NCI-H226 (cell line): ENCODE results near the gene ARHGAP24.

Experiments
- DNase-seq: peaks from one replicate; pipeline ENCODE4 v3.0.0-alpha.2; 2015

The ARHGAP24 gene

GRCh38 chr4:85708468-85708867 lies 233.5 kb downstream of the ARHGAP24 start:
- DNase-seq, result no peak

GRCh38 chr4:85713005-85713404 lies 238.1 kb downstream of the ARHGAP24 start:
- no peak for DNase-seq

- peak; percentile 22 for DNase-seq
Measured at GRCh38 chr4:85715991-85716737, 241.2 kb downstream of the ARHGAP24 start.

- DNase-seq, result no peak
Measured at GRCh38 chr4:85717351-85717750, 242.4 kb downstream of the ARHGAP24 start.

DNA sequence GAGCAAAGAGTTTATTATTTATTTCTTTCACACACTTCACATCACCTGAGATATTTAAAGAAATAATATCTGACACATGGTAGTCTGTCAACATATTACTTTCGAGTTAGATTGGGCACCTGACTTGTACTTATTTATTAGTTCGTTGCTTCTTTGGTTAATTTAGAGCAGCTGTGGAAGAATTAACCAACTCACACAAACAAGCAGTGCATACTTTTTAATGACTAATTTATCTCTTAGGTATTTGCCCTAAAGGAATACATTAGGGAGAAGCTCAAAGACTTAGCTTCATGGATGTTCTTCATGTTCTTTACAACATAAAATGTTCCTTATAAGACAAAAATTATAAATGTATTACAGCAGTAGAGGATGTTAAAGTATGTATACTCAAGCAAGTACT lies 242.9 kb downstream of the ARHGAP24 start:
- DNase-seq, result no peak

DNA sequence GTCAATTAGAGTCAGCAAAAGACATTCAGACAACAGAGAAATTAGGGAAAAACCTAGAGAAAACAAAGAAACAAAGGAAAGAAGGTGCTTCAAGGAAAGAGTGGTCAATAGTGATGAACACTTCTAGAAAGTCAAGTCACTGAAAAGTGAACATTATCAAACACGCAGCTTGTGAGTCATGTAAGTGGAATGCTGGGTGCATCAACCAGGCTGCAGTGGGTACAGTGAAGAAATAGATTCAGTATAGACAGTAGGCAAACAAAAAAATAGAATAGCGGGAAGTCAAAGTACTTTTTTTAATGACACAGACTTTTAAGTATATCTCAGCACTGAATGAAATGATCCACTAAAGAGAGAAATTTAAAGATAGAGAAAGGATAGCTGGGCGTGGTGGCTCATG lies 245.8 kb downstream of the ARHGAP24 start:
- peak; percentile 62 for DNase-seq

DNA sequence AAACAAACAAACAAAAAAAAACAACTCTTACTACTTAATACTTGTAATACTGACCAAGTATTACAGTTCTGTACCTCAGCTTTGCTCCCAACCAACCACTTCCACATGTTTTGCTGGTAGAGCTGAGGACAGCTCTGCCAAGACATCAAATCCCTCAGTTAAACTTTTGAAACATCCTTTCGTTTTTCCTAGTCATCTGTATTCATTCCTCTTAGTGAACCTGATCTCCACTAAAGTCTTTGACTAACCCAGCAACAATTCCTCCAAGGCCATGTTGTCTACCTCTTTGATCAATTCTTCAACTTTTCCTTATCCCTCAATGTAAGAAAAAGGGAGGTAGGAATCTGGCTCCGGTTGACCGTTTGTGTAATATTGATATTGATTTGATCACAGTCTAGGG lies 247.5 kb downstream of the ARHGAP24 start:
- no peak for DNase-seq

DNA sequence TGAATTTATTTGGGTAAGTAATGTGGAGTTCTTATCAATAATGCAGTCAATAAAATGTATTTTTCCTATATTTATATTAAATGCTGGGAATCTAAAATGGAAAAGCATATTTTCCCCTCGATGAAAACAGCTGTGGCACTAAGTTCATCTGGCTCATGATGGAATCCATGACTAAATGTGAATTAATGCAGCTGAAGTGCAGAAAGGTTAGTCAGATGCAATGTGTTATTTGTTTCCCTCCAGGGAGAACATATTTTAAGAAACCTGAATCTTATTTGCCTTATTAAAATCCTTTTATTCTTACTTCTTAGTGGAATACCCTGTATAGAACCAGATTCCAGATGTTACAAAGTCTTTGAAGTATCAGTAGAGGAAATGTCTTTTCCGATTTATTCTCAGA lies 247.9 kb downstream of the ARHGAP24 start:
- no peak for DNase-seq

DNA sequence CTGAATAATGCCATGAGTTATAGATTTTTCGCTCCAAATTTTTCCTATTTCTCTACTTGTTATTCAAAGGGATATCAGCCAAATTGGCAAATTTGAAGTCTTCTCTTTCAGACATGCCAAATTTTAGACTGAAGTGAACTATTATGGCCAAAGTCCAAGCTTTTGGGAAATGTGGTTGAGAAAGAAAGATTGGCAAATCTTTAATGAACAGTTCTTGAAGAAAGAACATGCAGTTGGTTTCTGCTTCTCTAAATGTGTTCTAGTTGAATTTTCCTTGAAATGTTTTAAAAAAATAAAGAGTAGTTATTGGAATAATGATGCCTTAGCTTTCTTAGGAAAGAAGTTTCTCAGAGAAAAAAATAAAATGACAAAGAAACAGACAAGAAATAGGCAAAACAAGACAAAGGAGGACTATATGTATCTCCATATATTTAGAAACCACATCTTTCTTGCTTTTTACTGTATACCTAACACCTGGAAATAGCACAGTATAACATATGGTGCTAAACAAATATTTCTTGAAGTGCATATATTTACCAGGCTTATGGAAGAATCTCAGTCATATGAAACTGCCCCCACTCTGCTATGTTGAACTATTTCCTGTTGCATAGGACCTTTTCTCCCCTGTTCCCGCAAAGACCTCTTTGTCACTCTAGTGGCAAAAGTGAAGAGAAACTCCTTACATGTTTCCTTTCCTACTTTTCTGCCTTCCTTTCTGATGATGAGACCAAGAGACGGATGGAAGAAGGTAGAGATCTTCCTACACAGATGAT lies 250.0 kb downstream of the ARHGAP24 start:
- no peak for DNase-seq

GRCh38 chr4:85725721-85726170 lies 250.8 kb downstream of the ARHGAP24 start:
- DNase-seq, result peak; percentile 8

DNA sequence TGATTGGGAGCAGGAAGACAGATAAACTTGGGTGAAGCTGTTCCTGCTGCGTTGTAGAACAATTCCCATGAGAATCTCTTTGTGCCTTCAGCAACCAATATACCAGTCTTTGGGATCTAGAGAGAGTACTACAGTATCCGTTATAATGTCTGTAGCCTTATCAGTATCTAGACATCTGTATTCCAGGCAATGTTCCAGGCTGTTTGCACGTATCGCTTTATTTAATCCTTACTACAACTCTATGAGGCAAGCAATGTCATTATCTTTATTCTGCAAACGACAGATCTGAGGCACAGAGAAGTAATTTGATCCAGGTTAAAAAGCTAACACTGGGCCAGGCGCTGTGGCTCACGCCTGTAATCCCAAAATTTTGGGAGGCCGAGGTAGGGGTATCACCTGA lies 251.6 kb downstream of the ARHGAP24 start:
- DNase-seq, result no peak

DNA sequence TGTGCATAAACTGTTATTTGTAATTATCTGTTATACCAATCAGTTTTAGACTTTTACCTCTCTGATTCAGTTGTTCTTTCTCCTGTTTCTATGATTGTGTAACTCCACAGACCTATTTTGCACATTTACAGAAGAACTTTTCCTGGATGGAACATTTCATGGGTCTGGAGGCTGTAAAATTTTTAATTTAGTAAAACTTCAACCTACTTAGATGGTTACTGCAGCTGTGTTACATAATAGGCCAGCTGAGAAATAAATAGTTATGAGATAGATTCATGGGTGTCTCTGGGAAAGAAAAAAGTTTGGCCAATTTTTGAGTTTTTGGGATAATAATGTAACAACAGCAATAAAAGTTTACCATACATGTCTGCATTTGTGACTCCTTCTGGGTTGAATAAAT lies 253.5 kb downstream of the ARHGAP24 start:
- DNase-seq, result no peak

GRCh38 chr4:85732124-85732523 lies 257.2 kb downstream of the ARHGAP24 start:
- DNase-seq, result no peak

DNA sequence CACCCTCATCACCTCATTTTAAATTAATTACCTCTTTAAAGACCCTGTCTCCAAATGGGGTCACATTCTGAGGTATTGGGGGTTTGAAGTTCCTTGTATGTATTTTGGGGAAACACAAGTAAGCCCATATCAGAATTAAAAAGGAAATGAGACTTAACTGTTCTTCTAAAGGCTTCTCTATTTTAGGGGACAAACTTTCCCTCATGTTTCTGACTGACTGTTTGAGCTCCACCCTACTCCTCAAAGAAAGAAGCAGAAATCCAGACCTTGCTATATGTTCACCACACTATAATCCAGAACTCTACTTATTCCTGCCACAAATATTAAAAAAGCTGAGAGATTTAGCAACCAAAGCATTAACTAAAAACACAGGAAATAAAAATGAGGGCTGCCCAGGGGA lies 258.8 kb downstream of the ARHGAP24 start:
- no peak for DNase-seq

DNA sequence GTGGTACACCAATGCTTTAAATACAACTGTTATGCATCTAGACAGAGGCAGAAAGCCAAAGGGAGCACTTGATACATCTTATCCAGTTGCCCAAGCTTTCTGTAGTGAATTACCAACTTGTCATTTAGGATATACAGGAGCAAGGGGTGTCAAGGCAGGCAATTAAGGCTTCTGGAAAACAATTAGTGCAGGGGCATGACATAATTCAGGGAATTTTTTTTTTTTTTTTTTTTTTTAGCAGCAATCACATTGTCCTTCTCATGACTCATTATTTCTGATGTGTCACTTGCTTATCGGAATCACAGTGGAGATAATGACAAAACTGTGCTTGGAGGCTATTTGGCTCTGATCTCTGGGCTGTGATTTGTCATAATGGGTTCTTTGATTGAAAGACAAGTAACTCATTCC lies 259.5 kb downstream of the ARHGAP24 start:
- DNase-seq, result no peak

- no peak for DNase-seq
Measured at GRCh38 chr4:85736571-85736970, 261.6 kb downstream of the ARHGAP24 start.

DNA sequence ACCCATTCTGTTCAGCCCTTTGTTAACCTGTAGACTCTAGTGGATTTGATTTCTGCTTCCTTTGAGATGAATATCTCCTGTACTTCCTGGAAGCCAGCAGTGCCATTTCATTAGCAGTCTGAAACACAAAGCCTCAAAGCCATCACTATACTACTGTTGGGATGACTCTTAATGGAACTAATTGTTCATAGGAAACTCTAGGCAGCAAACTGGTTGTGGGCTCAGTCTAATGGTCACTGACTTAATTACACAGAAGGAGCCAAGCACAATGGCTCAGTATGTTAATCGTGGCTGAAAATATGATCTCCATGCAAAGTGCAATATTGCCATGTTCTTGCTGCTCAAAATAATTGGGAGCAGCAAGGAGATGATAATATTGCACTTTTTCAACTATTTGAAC lies 262.3 kb downstream of the ARHGAP24 start:
- no peak for DNase-seq

- DNase-seq, result no peak
Measured at GRCh38 chr4:85738721-85739120, 263.8 kb downstream of the ARHGAP24 start.

- DNase-seq, result peak; percentile 13
Measured at GRCh38 chr4:85740431-85740861, 265.5 kb downstream of the ARHGAP24 start.

DNA sequence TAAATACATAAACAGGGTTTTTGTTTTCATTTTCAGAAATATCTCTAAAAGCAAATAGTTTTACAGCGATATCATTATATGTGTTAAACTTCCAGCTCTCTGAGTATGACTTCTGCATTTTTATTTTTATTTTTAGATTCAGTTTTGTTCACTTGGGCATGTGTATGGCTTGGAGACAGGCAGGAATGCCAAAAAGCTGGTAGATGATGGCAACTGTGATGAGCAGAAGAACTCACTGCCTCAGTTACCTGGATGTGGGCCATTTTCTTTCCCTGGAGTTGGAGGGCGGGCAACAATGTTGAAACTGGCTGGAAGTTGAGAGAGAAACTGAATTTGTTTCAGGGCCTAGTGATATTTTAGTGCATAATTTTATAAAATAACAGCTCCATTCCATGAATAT lies 266.4 kb downstream of the ARHGAP24 start:
- DNase-seq, result no peak

DNA sequence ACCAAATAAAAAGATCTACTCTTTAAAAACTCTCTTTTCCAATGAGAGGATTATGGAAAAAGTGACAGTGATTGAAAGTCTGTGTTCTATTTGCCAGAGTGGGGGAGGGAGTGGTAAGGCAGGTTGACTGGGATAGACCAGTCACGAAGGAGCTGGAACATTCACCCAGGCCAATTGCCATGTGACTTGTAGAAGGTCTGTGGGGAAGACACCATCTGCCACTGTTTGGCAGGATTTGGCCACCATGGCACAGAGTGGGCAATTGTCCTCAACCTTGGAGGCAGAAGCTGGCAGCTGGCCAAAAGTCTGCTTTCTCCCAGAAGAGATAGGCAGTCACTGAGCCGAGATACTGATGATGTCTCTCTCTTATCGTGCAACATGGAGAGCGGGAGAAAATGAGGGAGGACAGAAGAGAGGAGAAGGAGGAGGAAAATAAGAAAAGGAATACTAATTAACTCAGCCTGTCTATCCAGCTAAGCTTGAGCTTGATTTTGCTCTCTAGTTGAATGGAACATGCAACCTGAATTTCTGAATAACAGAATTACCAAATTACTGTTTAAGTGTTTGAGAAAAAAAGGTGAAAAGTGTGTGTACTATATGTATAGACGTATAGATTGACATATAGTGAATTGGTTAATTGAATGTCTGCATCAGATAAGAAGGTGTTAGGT lies 267.1 kb downstream of the ARHGAP24 start:
- DNase-seq, result no peak

- no peak for DNase-seq
Measured at GRCh38 chr4:85744950-85745349, 270.0 kb downstream of the ARHGAP24 start.

- no peak for DNase-seq
Measured at GRCh38 chr4:85745939-85746338, 271.0 kb downstream of the ARHGAP24 start.
